Measurements from ENCODE around the gene LRFN4. TPM values are rescaled to one million over a fixed set of nuclear protein-coding genes. Genes with fewer than 3 reads are reported as not detected.

The LRFN4 gene
- total and polyA plus RNA-seq, 2 of the 13 experiments (the other 11 are each of a cell fraction or from before 2014, with no cell fraction given), result 1.3 to 6.8 TPM

DNA sequence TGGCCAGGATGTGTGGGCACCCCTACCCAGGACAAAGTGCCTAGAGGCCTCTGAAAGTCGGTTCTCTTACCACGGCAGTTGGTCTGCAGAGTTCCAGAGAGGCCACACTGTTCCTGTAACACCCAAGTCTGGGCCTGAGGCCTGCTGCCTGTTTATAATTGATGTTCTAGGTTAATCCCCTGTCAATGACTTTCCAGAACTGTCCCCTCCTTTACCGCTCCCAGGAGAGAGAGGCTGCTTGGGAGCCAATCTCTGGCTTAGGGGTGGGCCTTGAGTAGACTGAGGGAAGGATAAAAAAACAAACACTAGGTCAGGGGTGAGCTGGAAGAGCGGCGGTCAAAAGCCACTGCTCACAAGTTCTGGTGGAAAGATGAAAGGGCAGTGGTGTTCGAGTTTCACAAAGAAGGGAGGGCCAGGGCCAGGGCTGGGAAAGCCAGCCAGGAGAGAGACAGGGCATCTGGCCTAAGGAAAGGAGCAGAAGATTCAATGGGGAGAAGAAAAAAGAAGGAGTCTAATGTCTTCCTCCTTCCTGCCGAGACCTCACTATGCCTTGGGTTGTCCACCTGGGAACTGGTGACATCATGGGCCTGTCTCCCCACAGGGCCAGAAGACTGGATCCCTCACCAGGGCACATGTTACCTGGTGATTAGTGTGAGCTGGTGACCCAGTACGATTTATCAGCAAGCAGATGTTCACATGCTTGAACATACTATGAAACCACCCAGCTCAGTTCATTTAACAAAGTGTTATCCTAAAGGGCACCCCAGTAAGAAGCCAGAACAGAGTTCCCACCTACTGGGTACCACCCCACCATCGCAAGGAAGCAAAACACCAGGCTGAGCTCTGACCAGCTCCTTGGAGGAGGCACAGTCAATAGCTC, 51.1 kb downstream of the LRFN4 start (continued):
- TF ChIP-seq, protein P1, sequence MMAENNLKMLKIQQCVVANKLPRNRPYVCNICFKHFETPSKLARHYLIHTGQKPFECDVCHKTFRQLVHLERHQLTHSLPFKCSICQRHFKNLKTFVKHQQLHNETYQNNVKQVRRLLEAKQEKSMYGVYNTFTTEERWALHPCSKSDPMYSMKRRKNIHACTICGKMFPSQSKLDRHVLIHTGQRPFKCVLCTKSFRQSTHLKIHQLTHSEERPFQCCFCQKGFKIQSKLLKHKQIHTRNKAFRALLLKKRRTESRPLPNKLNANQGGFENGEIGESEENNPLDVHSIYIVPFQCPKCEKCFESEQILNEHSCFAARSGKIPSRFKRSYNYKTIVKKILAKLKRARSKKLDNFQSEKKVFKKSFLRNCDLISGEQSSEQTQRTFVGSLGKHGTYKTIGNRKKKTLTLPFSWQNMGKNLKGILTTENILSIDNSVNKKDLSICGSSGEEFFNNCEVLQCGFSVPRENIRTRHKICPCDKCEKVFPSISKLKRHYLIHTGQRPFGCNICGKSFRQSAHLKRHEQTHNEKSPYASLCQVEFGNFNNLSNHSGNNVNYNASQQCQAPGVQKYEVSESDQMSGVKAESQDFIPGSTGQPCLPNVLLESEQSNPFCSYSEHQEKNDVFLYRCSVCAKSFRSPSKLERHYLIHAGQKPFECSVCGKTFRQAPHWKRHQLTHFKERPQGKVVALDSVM (CRISPR knock-in tag; IDR thresholded peaks at IDR 0.05), result peak; percentile 22; the same call in 1 of the 2 replicates
- TF ChIP-seq ZSCAN31 (CRISPR knock-in tag; IDR thresholded peaks at IDR 0.05; ENCODE audit: low read depth) (no peak), ERF (CRISPR knock-in tag; IDR thresholded peaks at IDR 0.05) (0 out of 2 replicates have a peak, but pooled peaks have one; percentile 14), ZNF530 (CRISPR knock-in tag; IDR thresholded peaks at IDR 0.05; ENCODE audit: low read depth) (no peak), SAP130 (CRISPR knock-in tag; IDR thresholded peaks at IDR 0.05; ENCODE audit: low read depth) (peak; percentile 75), NRL (CRISPR knock-in tag; IDR thresholded peaks at IDR 0.05; ENCODE audit: borderline replicate concordance) (no peak), SIX4 (CRISPR knock-in tag; IDR thresholded peaks at IDR 0.05) (peak; percentile 62; the same call in 1 of the 2 replicates), ZBTB7A (CRISPR knock-in tag; IDR thresholded peaks at IDR 0.05) (no peak), RNF2 (conservative IDR thresholded peaks at IDR 0.05; ENCODE audit: low read depth) (no peak), SOX5 (CRISPR knock-in tag; IDR thresholded peaks at IDR 0.05; ENCODE audit: borderline replicate concordance) (peak; percentile 53; the same call in 1 of the 2 replicates), ZBTB26 (CRISPR knock-in tag; IDR thresholded peaks at IDR 0.05; ENCODE audit: borderline replicate concordance) (peak; percentile 98), KAT8 (CRISPR knock-in tag; IDR thresholded peaks at IDR 0.05) (peak; percentile 24; the same call in 1 of the 2 replicates), MIXL1 (CRISPR knock-in tag; IDR thresholded peaks at IDR 0.05) (peak; percentile 78; the same call in 1 of the 2 replicates), GATAD2A (CRISPR knock-in tag; IDR thresholded peaks at IDR 0.05) (peak; percentile 87), IRF2 (CRISPR knock-in tag; IDR thresholded peaks at IDR 0.05) (peak; percentile 54), TBX3 (IDR thresholded peaks at IDR 0.05; ENCODE audit: borderline replicate concordance) (0 out of 2 replicates have a peak, but pooled peaks have one; percentile 11), KDM6A (CRISPR knock-in tag; IDR thresholded peaks at IDR 0.05; ENCODE audit: low read depth) (0 out of 2 replicates have a peak, but pooled peaks have one; percentile 35), CEBPG (CRISPR knock-in tag; IDR thresholded peaks at IDR 0.05) (0 out of 2 replicates have a peak, but pooled peaks have one; percentile 24), RFX5 (IDR thresholded peaks at IDR 0.05; ENCODE audit: low read depth, low read length) (peak; percentile 77), ZNF576 (CRISPR knock-in tag; IDR thresholded peaks at IDR 0.05) (no peak), RCOR2 (CRISPR knock-in tag; IDR thresholded peaks at IDR 0.05) (0 out of 2 replicates have a peak, but pooled peaks have one; percentile 30), NKX3-1 (CRISPR knock-in tag; IDR thresholded peaks at IDR 0.05) (no peak), MED1 (CRISPR knock-in tag; IDR thresholded peaks at IDR 0.05) (peak; percentile 63; the same call in 1 of the 2 replicates), ZNF331 (CRISPR knock-in tag; IDR thresholded peaks at IDR 0.05) (peak; percentile 52; the same call in 1 of the 2 replicates), ZNF292 (CRISPR knock-in tag; IDR thresholded peaks at IDR 0.05; ENCODE audit: borderline replicate concordance, low read depth) (0 out of 2 replicates have a peak, but pooled peaks have one; percentile 21)
- TF ChIP-seq, protein P2, sequence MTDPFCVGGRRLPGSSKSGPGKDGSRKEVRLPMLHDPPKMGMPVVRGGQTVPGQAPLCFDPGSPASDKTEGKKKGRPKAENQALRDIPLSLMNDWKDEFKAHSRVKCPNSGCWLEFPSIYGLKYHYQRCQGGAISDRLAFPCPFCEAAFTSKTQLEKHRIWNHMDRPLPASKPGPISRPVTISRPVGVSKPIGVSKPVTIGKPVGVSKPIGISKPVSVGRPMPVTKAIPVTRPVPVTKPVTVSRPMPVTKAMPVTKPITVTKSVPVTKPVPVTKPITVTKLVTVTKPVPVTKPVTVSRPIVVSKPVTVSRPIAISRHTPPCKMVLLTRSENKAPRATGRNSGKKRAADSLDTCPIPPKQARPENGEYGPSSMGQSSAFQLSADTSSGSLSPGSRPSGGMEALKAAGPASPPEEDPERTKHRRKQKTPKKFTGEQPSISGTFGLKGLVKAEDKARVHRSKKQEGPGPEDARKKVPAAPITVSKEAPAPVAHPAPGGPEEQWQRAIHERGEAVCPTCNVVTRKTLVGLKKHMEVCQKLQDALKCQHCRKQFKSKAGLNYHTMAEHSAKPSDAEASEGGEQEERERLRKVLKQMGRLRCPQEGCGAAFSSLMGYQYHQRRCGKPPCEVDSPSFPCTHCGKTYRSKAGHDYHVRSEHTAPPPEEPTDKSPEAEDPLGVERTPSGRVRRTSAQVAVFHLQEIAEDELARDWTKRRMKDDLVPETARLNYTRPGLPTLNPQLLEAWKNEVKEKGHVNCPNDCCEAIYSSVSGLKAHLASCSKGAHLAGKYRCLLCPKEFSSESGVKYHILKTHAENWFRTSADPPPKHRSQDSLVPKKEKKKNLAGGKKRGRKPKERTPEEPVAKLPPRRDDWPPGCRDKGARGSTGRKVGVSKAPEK (CRISPR knock-in tag; IDR thresholded peaks at IDR 0.05; ENCODE audit: borderline replicate concordance), result no peak
